ENCODE measurements around the gene PLCH1. TPM values are rescaled to one million over a fixed set of nuclear protein-coding genes. Genes with fewer than 3 reads are reported as not detected.

PLCH1 gene
- polyA plus RNA-seq, 1 experiment: 0.04 TPM

DNA sequence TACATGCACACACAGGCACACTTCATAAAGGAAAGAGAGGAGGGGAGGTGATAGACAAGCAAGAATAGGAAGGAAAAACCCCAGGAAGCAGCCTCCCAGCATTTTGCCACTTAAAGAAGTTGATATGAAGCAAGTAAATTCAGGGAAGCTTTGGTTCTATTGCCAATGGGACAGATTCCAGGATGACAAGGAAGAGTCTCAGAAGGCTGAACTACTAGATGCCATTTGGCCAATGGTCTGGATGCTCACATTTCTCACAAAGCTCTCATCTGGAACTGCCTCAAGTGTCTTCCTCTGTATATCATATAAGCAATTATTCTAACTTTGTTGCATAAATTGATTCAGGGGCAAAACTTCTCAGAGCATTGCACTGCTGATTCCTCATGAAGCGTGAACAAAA lies 372.6 kb downstream of the PLCH1 start:
- Histone ChIP-seq H3K9me3 (ENCODE audit: control insufficient read depth, insufficient read depth, low read length) (no peaks in the 10 kb centered on the region), H3K4me3 (ENCODE audit: low read depth, low read length) (no peak overlapping the region), H3K27ac (ENCODE audit: low read depth, low read length) (no peak overlapping the region), H3K27me3 (ENCODE audit: control insufficient read depth, insufficient read depth, low read length) (no peaks in the 10 kb centered on the region)
- DNase-seq (ENCODE audit: low read depth, low spot score): no peak
- ChIA-PET CTCF (interaction anchor here (1.2 to 1.6 kb wide), 2 partner anchors 10 to 330 kb away, joined by 4 read pairs; no protein-coding TSS in a partner anchor), POLR2A (no interaction called here)
- TF ChIP-seq, protein P1, sequence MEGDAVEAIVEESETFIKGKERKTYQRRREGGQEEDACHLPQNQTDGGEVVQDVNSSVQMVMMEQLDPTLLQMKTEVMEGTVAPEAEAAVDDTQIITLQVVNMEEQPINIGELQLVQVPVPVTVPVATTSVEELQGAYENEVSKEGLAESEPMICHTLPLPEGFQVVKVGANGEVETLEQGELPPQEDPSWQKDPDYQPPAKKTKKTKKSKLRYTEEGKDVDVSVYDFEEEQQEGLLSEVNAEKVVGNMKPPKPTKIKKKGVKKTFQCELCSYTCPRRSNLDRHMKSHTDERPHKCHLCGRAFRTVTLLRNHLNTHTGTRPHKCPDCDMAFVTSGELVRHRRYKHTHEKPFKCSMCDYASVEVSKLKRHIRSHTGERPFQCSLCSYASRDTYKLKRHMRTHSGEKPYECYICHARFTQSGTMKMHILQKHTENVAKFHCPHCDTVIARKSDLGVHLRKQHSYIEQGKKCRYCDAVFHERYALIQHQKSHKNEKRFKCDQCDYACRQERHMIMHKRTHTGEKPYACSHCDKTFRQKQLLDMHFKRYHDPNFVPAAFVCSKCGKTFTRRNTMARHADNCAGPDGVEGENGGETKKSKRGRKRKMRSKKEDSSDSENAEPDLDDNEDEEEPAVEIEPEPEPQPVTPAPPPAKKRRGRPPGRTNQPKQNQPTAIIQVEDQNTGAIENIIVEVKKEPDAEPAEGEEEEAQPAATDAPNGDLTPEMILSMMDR (IDR thresholded peaks at IDR 0.05; ENCODE audit: low read depth, low read length): no peak

DNA sequence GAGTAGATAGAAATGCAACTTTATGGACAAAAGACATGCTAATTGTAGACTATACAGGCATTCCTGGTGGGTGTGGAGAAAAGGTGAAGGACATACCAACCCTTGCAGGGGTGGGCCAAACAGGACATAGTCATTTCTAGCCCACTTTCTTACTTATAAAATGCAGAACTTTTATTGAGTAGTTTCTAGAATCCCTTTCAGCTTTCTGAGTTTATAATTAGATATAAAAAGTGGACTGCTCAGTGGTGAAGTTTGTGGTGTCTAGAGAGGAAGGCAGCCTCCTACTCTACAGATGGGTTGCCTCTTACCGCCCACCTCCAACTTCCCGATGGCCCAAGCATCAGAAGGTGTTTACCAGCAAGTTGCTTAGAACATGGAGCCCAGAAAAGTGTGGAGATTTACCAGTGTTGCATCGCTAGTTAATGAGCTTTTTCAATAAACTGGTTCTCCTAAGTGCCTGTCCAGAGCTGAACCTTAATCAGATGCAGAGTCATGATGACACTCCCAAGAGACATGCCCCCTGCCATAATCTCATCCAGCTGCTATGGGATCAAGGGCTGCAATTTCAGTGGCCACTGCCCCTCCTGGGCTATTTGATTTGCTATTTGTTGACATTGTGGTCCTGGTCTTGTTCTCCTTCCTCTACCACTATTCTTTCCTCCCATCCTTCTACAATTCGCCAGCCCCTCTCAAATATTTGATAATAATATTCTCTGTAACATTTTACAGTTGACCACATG lies 373.9 kb downstream of the PLCH1 start:
- no peaks in the 10 kb centered on the region for H3K27me3 ChIP-seq (ENCODE audit: control insufficient read depth, insufficient read depth, low read length)
- TF ChIP-seq, protein P1 (IDR thresholded peaks at IDR 0.05; ENCODE audit: low read depth, low read length): no peak
- H3K9me3 ChIP-seq (ENCODE audit: control insufficient read depth, insufficient read depth, low read length): no peaks in the 10 kb centered on the region
- no peak for DNase-seq (ENCODE audit: low read depth, low spot score)
- H3K27ac ChIP-seq (ENCODE audit: low read depth, low read length): no peak overlapping the region
- ChIA-PET POLR2A (no interaction called here), CTCF (interaction anchor here (0.8 kb wide), 1 partner anchor 11 kb away, joined by 3 read pairs; no protein-coding TSS in a partner anchor)
- H3K4me3 ChIP-seq (ENCODE audit: low read depth, low read length): no peak overlapping the region

DNA sequence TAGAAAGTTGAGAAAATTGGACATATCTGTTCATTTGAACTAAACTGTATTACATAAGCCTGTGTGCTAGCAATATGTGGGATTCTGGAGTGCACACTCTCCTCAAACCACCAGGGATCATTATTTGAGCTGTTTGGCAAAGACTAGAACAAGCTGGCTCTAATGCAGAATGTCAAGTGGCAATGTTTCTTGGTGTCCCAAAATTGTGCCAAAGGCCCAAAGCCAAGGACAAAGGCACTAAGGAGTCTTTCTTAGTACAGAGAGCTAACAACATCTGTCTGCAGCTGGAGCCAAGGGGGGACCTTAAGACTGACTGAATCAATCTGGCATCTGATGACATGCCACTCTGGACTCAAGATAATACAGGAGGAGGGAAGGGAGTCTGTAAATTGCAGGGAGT lies 374.7 kb downstream of the PLCH1 start:
- no peaks in the 10 kb centered on the region for H3K27me3 ChIP-seq (ENCODE audit: control insufficient read depth, insufficient read depth, low read length)
- CTCF ChIA-PET: no interaction called here
- TF ChIP-seq, protein P1 (IDR thresholded peaks at IDR 0.05; ENCODE audit: low read depth, low read length): no peak
- no peaks in the 10 kb centered on the region for H3K9me3 ChIP-seq (ENCODE audit: control insufficient read depth, insufficient read depth, low read length)
- no peak for DNase-seq (ENCODE audit: low read depth, low spot score)
- POLR2A ChIA-PET: no interaction called here
- no peak overlapping the region for H3K27ac ChIP-seq (ENCODE audit: low read depth, low read length)
- H3K4me3 ChIP-seq (ENCODE audit: low read depth, low read length): no peak overlapping the region

DNA sequence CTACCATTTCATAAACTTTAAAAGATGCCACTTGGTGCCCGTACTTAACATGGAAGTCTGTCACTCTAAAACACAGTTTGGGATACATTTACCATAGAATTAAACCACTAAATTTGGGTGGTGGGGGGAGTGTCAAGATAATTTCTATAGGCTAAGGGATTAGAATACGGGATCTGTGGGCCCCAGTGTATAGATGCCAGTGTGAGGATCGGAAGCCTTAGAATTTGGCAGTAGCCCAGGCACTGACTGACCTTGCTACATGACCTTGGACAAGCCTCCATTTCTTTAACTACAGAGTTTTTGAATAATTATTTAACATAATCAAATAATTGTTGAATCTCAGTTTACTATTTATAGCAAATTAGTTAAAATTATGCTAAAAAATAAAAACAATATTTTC lies 375.1 kb downstream of the PLCH1 start:
- Histone ChIP-seq H3K9me3 (ENCODE audit: control insufficient read depth, insufficient read depth, low read length) (no peaks in the 10 kb centered on the region), H3K27me3 (ENCODE audit: control insufficient read depth, insufficient read depth, low read length) (no peaks in the 10 kb centered on the region), H3K27ac (ENCODE audit: low read depth, low read length) (no peak overlapping the region), H3K4me3 (ENCODE audit: low read depth, low read length) (no peak overlapping the region)
- CTCF ChIA-PET: no interaction called here
- no peak for DNase-seq (ENCODE audit: low read depth, low spot score)
- TF ChIP-seq, protein P1 (IDR thresholded peaks at IDR 0.05; ENCODE audit: low read depth, low read length): no peak
- POLR2A ChIA-PET: no interaction called here

DNA sequence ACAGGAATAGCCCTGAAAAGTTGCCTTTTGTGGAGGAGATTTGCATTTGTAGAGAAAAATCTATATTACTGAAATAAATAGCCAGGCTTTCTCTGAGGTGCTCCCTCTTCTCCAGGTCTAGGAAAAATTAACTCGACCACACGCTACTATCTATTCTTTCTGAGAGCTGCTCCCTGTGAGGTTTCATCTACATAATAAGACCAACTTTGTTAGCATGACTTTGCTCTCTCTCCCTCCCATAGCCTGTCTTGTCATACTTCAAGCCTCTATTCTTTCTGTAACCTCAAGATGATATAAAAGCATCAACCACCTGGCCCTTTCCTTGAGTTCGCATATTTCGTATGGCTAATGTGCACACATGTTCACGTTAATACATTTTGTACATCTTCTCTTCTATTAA lies 375.6 kb downstream of the PLCH1 start:
- POLR2A ChIA-PET: no interaction called here
- no peaks in the 10 kb centered on the region for H3K9me3 ChIP-seq (ENCODE audit: control insufficient read depth, insufficient read depth, low read length)
- TF ChIP-seq, protein P1 (IDR thresholded peaks at IDR 0.05; ENCODE audit: low read depth, low read length): no peak
- no peaks in the 10 kb centered on the region for H3K27me3 ChIP-seq (ENCODE audit: control insufficient read depth, insufficient read depth, low read length)
- no peak overlapping the region for H3K27ac ChIP-seq (ENCODE audit: low read depth, low read length)
- no peak overlapping the region for H3K4me3 ChIP-seq (ENCODE audit: low read depth, low read length)
- CTCF ChIA-PET: interaction anchor here (0.9 kb wide), 1 partner anchor 333 kb away, joined by 3 read pairs; no protein-coding TSS in a partner anchor
- DNase-seq (ENCODE audit: low read depth, low spot score): no peak
